SJSA1 (cell line): Measurements from ENCODE around the gene CFAP92. TPM values are rescaled to one million over a fixed set of nuclear protein-coding genes. Genes with fewer than 3 reads are reported as not detected.

Experiments
- DNase-seq, 2 experiments: peaks; one replicate each; pipeline ENCODE4 v3.0.0-alpha.2; 2015 to 2020; ENCODE audit warnings: low spot score in 2 of 2, low read depth in 1 of 2
- H3K27ac ChIP-seq: fragments of 250-450 bp; sonication (Bioruptor Pico); 2 replicates; pipeline ENCODE4 v1.5.1; 2020; ENCODE audit warnings: mild to moderate bottlenecking, moderate library complexity
- H3K27me3 ChIP-seq: fragments of 250-450 bp; sonication (Bioruptor Pico); replicated peaks from 2 replicates; pipeline ENCODE4 v1.5.1; 2020; ENCODE audit warnings: mild to moderate bottlenecking, moderate library complexity
- H3K36me3 ChIP-seq: fragments of 250-450 bp; sonication (Bioruptor Pico); 2 replicates; pipeline ENCODE4 v1.5.1; 2020; ENCODE audit warnings: mild to moderate bottlenecking
- H3K4me1 ChIP-seq: fragments of 250-450 bp; sonication (Bioruptor Pico); replicated peaks from 2 replicates; pipeline ENCODE4 v1.6.1; 2021; ENCODE audit warnings: mild to moderate bottlenecking
- H3K4me3 ChIP-seq: fragments of 250-450 bp; sonication (Bioruptor Pico); 2 replicates; pipeline ENCODE4 v1.5.1; 2020; ENCODE audit warnings: mild to moderate bottlenecking
- H3K9me3 ChIP-seq: fragments of 250-450 bp; sonication (Bioruptor Pico); replicated peaks from 2 replicates; pipeline ENCODE4 v1.5.1; 2020; ENCODE audit warnings: mild to moderate bottlenecking
- total RNA-seq: library from RNA; depleted of rRNA; stranded (reverse); fragments of >200 nt; shearing (Covaris generic); gene quantifications from 2 replicates; pipeline ENCODE4 v1.2.3, GENCODE V29; 2014

Gene CFAP92
- total RNA-seq, 1 experiment from 2014 or later = 0.71 TPM

DNA sequence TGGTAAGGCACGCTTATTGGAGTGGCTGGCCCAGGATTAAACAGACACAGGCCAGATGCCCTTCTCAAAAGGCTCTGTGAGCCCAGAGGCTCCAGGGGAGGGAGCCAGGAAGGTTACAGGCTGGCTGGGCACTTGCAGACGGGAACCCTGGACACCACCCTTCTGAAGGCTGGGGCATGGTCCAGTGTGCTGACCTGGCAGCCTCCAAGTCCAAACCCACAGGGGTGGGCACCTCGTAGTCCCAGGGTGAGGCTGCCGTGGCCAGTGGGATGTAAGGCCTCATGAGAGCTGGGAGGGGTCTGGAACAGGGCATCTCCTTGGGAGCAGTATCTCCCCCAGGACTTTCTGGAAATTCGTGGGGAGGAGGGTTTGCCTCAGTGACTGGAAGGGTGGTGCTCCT lies 26.8 kb upstream of the CFAP92 start:
- DNase-seq = no peak
- Histone ChIP-seq H3K36me3 (no peaks in the 10 kb centered on the region), H3K4me1 (peaks cover 67% of the 10 kb centered on the region), H3K27me3 (no peaks in the 10 kb centered on the region), H3K27ac (peak overlapping the region; percentile 90), H3K9me3 (no peaks in the 10 kb centered on the region), H3K4me3 (no peak overlapping the region)

DNA sequence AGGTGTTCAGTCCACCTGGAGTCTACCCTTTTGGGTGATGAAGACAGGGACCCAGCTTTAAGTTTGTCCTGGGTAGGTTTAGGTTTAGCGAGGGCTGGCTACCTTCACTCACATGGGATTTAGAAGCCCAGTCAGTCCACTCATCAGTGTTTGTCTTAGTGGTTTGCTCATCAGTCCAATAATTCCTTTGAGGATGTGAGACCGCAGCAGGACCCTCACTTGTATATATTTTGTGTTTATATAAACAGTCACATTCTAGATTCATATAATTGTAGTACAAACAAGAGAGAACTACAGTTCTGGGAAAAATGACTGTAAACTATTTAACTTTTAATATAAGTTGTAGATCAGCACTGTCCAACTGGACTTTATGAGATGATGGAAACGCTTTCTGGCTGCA lies 25.4 kb upstream of the CFAP92 start:
- DNase-seq = peak in 1 of 2 experiments; percentile 84
- peak overlapping the region; percentile 90 for H3K27ac ChIP-seq
- no peak overlapping the region for H3K4me3 ChIP-seq
- H3K27me3 ChIP-seq = no peaks in the 10 kb centered on the region
- H3K36me3 ChIP-seq = no peaks in the 10 kb centered on the region
- peaks cover 75% of the 10 kb centered on the region for H3K4me1 ChIP-seq
- H3K9me3 ChIP-seq = no peaks in the 10 kb centered on the region

- peaks cover 71% of the 10 kb centered on the region for H3K4me1 ChIP-seq
- no peak for DNase-seq
- H3K36me3 ChIP-seq = no peaks in the 10 kb centered on the region
- no peak overlapping the region for H3K4me3 ChIP-seq
- H3K27me3 ChIP-seq = no peaks in the 10 kb centered on the region
- peak overlapping the region; percentile 90 for H3K27ac ChIP-seq
- no peaks in the 10 kb centered on the region for H3K9me3 ChIP-seq
These were observed 24.9 kb upstream of the CFAP92 start for GRCh38 chr3:129018751-129019150.

GRCh38 chr3:129018271-129018670 lies 24.4 kb upstream of the CFAP92 start:
- Histone ChIP-seq H3K9me3 (no peaks in the 10 kb centered on the region; the same call in 1 of the 2 replicates), H3K36me3 (no peaks in the 10 kb centered on the region), H3K27me3 (no peaks in the 10 kb centered on the region), H3K27ac (peak overlapping the region; percentile 90), H3K4me1 (peaks cover 71% of the 10 kb centered on the region), H3K4me3 (no peak overlapping the region)
- DNase-seq = no peak

DNA sequence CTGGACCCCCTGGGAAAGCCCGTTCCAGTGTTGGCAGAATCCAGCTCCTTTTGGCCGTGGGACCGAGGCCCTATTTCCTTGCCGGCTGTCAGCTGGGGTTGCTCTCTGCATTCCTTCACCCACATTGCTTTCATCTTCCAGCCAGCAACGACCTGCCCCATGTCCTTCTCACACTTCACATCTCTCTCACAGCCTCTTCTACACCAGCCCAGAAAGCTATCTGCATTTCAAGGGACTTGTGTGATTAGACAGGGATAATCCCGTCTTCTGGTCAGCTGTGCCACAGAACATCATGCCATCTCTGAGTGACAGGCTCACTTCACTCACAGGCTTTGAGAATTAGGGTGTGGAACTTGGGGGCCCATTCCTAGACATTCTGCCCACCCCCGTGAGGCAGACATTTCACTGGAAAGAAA lies 23.6 kb upstream of the CFAP92 start:
- DNase-seq = no peak
- H3K4me3 ChIP-seq = no peak overlapping the region
- no peaks in the 10 kb centered on the region for H3K27me3 ChIP-seq
- H3K9me3 ChIP-seq = no peaks in the 10 kb centered on the region; the same call in 1 of the 2 replicates
- H3K36me3 ChIP-seq = no peaks in the 10 kb centered on the region
- H3K4me1 ChIP-seq = peaks cover 71% of the 10 kb centered on the region
- H3K27ac ChIP-seq = no peak overlapping the region

DNA sequence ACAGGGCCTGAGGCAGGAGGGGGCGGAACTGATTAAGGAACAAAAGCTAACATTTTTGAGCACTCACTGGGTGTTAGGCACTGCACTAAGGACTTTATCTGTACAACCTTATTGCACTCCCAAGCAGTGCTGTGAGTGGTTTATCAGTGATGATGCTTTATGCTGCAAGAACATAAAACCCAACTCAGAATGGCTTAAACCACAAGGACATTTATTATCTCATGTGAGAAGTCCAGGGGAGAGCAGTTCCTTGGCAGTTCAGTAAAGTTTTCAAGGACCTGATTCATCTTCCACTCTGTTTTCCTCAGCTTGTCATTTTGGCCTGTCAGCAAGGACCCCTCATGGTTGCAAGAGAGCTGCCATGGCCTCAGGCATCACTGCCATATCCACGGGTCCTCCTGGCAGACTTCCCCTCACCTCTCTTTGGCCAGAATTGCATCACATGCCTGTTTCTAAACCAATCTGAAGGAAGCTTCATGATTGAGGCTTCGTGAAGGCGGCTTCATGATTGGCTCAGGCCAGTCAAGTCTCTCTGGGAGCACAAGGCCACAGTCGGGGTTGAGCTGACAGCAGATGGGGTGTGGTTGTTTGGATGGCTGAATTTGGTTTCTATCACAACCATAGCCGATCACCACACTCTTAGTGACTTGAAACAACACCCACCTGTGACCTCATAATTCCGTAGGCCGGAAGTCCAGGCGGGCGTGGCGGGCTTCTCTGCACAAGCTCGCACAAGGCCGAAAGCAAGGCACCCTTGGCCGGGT lies 23.0 kb upstream of the CFAP92 start:
- Histone ChIP-seq H3K4me3 (no peak overlapping the region), H3K27ac (no peak overlapping the region)
- DNase-seq = no peak

GRCh38 chr3:129016356-129016719 lies 22.5 kb upstream of the CFAP92 start:
- no peaks in the 10 kb centered on the region for H3K27me3 ChIP-seq
- H3K27ac ChIP-seq = no peak overlapping the region
- H3K9me3 ChIP-seq = no peaks in the 10 kb centered on the region; the same call in 1 of the 2 replicates
- no peaks in the 10 kb centered on the region for H3K36me3 ChIP-seq
- peaks cover 74% of the 10 kb centered on the region for H3K4me1 ChIP-seq
- no peak for DNase-seq
- no peak overlapping the region for H3K4me3 ChIP-seq

More for the DNA sequence above, 23.0 kb upstream of the CFAP92 start:
- H3K4me1 ChIP-seq = peaks cover 74% of the 10 kb centered on the region
- H3K27me3 ChIP-seq = no peaks in the 10 kb centered on the region
- H3K36me3 ChIP-seq = no peaks in the 10 kb centered on the region
- H3K9me3 ChIP-seq = no peaks in the 10 kb centered on the region; the same call in 1 of the 2 replicates

DNA sequence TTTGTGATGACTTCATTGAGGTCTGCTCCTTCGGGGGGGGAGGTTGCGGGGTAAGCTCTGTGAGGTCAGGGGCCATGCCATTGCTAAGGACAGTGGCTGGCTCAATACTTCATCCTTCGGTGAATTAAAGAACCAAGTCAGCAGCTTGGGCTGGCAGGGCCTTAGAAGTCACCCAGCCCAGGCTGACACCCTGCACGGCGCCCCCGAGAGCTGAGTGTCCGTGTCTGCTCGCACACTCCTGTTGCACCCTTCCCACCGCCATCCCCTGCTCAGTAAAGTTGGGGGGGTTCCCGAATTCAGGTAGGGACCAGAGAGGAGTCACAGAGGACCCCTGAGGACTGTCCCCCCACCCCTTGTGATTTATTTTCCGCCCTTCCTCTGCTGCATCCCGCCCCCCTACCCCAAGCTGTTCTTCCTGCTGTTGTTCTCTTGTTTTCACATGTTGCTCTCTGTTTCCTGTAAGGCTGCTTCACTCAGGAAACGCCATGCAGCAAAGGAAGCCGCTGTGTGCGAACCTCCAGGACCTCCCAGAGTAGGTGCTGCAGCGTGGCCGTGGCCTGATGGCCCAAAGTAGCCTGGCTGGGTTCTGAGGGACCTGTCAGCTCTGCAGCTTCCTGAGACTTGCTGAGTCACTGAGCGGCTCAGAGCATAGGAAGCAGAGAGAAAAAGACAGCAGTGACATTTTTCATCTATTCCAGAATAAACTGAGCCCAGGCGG lies 21.7 kb upstream of the CFAP92 start:
- Histone ChIP-seq H3K9me3 (no peaks in the 10 kb centered on the region; the same call in 1 of the 2 replicates), H3K27me3 (no peaks in the 10 kb centered on the region), H3K27ac (peak overlapping the region; percentile 13; the same call in 1 of the 2 replicates), H3K36me3 (no peaks in the 10 kb centered on the region), H3K4me3 (no peak overlapping the region), H3K4me1 (peaks cover 75% of the 10 kb centered on the region)
- DNase-seq = no peak

DNA sequence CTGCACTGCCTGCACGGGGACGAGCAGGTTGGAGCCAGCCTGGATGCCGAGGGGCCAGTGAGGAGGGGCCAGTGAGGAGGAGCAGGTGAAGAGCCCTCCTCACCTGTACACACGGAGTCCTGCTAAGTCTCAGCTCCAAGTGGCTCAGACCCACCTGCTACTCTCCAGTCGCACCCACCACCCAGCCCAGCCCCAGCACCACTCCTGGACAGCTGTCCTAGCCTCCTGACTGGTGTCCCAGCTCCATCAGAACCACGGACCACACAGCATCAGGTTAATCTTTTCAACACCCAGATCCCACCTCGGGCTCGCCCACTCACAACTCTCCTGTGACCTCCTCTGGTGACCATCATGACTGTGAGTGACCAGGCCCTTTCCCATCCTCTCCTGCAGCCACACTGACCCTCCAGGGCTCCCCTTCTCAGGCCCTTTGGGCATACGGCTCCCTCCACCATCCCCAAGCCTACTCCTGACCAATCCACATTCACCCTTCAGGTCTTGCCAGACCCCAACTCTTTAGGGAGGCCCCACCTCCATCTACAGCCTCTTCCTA lies 21.0 kb upstream of the CFAP92 start:
- Histone ChIP-seq H3K27ac (no peak overlapping the region), H3K4me3 (no peak overlapping the region), H3K27me3 (no peaks in the 10 kb centered on the region), H3K4me1 (peaks cover 75% of the 10 kb centered on the region), H3K36me3 (no peaks in the 10 kb centered on the region; the same call in 1 of the 2 replicates), H3K9me3 (no peaks in the 10 kb centered on the region; the same call in 1 of the 2 replicates)
- no peak for DNase-seq

GRCh38 chr3:129014148-129014547 lies 20.3 kb upstream of the CFAP92 start:
- no peak overlapping the region for H3K27ac ChIP-seq
- H3K4me1 ChIP-seq = peaks cover 75% of the 10 kb centered on the region
- no peak overlapping the region for H3K4me3 ChIP-seq
- no peaks in the 10 kb centered on the region; the same call in 1 of the 2 replicates for H3K9me3 ChIP-seq
- no peaks in the 10 kb centered on the region; the same call in 1 of the 2 replicates for H3K36me3 ChIP-seq
- no peak for DNase-seq
- H3K27me3 ChIP-seq = no peaks in the 10 kb centered on the region

DNA sequence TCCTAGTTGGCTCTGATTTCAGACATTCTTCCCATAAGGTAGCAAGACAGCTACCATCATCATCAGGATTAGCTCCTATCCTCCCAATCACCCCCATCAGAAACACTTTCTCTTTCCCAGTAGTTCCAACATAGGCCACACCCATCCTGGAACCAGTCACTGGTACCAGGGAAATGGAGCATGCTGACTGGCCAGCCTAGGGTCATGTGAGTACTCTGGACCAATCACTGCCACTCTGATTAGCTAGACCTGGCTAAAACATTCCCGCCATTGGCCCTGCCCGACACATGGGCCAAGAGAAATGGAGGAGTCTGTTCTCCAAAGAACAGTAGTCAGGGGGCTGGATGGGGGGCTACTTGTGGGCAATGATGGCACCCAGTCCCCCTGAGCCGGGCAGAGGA lies 19.6 kb upstream of the CFAP92 start:
- no peak overlapping the region for H3K27ac ChIP-seq
- H3K36me3 ChIP-seq = no peaks in the 10 kb centered on the region; the same call in 1 of the 2 replicates
- no peak overlapping the region for H3K4me3 ChIP-seq
- H3K4me1 ChIP-seq = peaks cover 71% of the 10 kb centered on the region
- DNase-seq = no peak
- no peaks in the 10 kb centered on the region; the same call in 1 of the 2 replicates for H3K9me3 ChIP-seq
- no peaks in the 10 kb centered on the region for H3K27me3 ChIP-seq

DNA sequence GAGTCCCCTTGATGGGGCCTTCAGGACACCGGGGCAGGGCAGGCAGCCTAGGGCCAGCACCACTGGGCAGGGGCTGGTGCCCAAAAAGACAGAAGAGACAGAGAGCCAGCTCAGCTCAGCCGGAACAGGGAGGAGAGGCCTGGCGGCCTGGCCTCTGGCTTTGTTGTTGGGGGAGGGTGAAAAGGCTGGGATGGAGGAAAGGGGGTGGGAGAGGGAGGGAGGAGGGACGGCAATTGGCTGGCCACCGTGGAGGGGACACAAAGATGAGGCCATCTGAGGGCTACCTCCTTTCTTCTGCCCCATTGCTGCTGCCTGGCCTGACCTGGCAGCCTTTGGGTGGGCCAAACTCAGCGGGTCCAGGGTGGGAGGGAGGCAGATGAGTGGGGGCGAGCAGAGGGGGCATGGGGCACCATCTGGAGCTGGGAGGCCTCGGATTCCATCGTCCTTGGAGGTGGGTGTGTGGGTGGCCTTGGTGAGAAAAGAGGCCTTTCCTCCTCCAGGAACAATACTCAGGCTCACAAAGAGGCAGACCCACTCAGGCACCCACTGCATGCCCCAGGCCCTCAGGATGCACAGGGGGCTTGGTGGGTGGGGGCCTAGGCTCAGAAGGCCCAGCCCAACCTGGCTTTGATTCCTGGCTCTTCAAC lies 16.6 kb upstream of the CFAP92 start:
- Histone ChIP-seq H3K27ac (peak overlapping the region; percentile 89), H3K36me3 (no peaks in the 10 kb centered on the region; the same call in 1 of the 2 replicates), H3K4me3 (no peak overlapping the region), H3K9me3 (no peaks in the 10 kb centered on the region; the same call in 1 of the 2 replicates), H3K4me1 (peaks cover 51% of the 10 kb centered on the region), H3K27me3 (no peaks in the 10 kb centered on the region)
- peak; percentile 94 for DNase-seq

DNA sequence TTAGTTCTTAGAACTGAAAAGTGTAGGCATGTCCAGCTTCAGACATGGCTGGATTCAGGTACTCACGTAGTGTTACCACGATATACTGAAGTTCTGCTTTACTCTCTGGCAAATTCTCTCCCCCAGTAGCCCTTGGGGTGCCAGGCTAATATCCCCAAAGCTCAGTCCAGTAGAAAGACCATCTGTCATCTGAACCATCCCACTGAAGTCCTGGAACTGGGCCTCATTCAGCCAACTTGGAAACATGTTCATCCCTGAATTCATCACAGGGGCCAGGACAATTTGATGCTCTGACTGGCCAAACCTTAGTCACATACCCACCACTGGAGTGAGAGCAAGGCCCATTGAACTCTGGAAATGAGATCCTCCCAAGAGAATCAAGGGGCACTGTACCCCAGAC lies 15.4 kb upstream of the CFAP92 start:
- H3K4me1 ChIP-seq = peaks cover 53% of the 10 kb centered on the region
- no peak for DNase-seq

More for the DNA sequence above, 15.4 kb upstream of the CFAP92 start:
- no peak overlapping the region for H3K4me3 ChIP-seq
- H3K9me3 ChIP-seq = no peaks in the 10 kb centered on the region; the same call in 1 of the 2 replicates
- no peaks in the 10 kb centered on the region for H3K27me3 ChIP-seq
- peak overlapping the region; percentile 89 for H3K27ac ChIP-seq
- H3K36me3 ChIP-seq = no peaks in the 10 kb centered on the region; the same call in 1 of the 2 replicates
